GM10266 (cell line): ENCODE results near the gene PKD1L1.

ENCODE experiments used
- DNase-seq: peaks from one replicate; pipeline ENCODE4 v3.0.0; 2012; ENCODE audit errors: extremely low spot score
- TF ChIP-seq, protein P1 (sequence below): IDR thresholded peaks from 2 replicates; pipeline ENCODE4 v1.5.1; 2012; ENCODE audit warnings: mild to moderate bottlenecking, low read depth; ENCODE audit not compliant: control insufficient read depth, insufficient read depth; ENCODE audit errors: missing control alignments

The PKD1L1 gene

DNA sequence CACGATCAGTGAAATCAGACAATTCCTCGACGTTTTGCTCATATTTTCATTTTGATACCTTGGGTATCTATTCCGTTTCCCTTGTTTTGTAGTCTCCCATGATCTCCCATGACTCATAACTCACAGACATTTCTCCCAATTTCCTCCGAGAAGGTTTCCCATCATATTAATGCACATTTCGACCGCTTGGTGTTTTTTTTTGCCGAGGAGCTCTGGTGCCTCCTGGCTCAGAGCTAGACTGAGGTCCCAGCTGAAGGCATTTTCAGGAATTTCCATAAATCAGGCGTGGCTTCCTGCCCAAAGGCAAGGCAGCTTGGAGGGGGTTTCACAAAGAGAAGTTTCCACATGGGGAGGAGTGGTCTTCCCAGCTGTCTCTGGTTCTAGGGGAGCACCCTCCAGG is 218.1 kb downstream of the PKD1L1 start:
- no peak for DNase-seq
- TF ChIP-seq, protein P1, sequence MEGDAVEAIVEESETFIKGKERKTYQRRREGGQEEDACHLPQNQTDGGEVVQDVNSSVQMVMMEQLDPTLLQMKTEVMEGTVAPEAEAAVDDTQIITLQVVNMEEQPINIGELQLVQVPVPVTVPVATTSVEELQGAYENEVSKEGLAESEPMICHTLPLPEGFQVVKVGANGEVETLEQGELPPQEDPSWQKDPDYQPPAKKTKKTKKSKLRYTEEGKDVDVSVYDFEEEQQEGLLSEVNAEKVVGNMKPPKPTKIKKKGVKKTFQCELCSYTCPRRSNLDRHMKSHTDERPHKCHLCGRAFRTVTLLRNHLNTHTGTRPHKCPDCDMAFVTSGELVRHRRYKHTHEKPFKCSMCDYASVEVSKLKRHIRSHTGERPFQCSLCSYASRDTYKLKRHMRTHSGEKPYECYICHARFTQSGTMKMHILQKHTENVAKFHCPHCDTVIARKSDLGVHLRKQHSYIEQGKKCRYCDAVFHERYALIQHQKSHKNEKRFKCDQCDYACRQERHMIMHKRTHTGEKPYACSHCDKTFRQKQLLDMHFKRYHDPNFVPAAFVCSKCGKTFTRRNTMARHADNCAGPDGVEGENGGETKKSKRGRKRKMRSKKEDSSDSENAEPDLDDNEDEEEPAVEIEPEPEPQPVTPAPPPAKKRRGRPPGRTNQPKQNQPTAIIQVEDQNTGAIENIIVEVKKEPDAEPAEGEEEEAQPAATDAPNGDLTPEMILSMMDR, result no peak

- no peak for DNase-seq
- TF ChIP-seq, protein P1, result no peak
These were observed 222.1 kb downstream of the PKD1L1 start for GRCh38 chr7:47726047-47726726.

DNA sequence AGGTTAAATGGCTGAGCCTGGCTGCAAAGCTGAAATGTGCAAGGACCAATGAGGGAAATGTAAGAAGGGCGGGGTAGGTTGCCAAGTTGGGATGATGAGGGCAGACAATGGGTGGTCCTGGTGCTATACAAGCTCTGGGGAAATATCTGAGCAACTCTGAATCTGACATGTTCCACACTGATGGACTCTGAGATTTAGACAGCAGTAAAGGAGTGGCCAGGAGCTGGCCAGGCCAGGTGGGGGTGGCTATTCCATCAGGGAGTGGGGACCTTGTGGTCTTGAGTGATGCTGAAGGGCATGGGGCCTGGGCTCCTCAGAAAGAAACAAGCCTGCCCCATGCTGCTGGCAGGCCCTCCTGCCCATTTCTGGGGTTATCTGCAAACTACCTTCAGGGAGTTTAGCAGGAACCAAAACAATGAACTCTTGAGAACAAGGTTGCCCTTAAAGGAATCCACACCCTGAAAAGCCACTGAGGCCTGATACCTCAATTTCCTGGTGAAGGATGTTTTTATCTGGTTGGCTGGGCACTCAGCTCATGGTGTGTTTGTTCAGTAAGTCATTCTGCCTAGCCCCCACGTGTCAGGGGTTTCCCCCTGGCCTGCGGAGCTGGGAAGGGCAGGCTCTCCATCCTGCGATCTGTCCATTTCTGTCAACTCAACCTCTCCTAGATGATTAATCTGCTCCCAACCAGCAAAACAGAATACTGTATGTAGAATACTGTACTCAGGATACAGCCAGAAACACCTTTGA is 223.1 kb downstream of the PKD1L1 start:
- TF ChIP-seq, protein P1, result no peak

More for the DNA sequence above, 223.1 kb downstream of the PKD1L1 start:
- no peak for DNase-seq
